CD4-positive, CD25-positive, alpha-beta regulatory T cell (primary cell): ENCODE results near the gene SLX4. TPM values are rescaled to one million over a fixed set of nuclear protein-coding genes. Genes with fewer than 3 reads are reported as not detected.

Experiments
- ATAC-seq, 2 donors: fragments of 150-1000 bp; cut with Tn5 transposase; one replicate each; pipeline ENCODE4 v1.10.0; 2021; ENCODE audit warnings: low read depth in 2 of 2, moderate number of reproducible peaks in 2 of 2, moderate library complexity in 1 of 2
- DNase-seq, 3 donors: peaks; one replicate each; pipeline versions ENCODE4 v3.0.0 to v3.0.0-alpha.2; 2012 to 2022; ENCODE audit warnings: mixed read lengths in 1 of 3
- H3K27ac ChIP-seq: one replicate; pipeline ENCODE4 v1.7.0; 2013; ENCODE audit warnings: mild to moderate bottlenecking, low read length; ENCODE audit not compliant: insufficient read depth, poor library complexity, severe bottlenecking
- H3K27me3 ChIP-seq: one replicate; pipeline ENCODE4 v1.7.0; 2013; ENCODE audit warnings: low read length; ENCODE audit not compliant: control insufficient read depth, insufficient read depth
- H3K36me3 ChIP-seq: one replicate; pipeline ENCODE4 v1.7.0; 2013; ENCODE audit warnings: mild to moderate bottlenecking, low read length, moderate library complexity; ENCODE audit not compliant: control insufficient read depth, insufficient read depth
- H3K4me1 ChIP-seq: 2 replicates; pipeline ENCODE4 v1.7.0; 2013; ENCODE audit warnings: mild to moderate bottlenecking, low read length; ENCODE audit not compliant: insufficient read depth, control insufficient read depth, poor library complexity, severe bottlenecking
- H3K4me3 ChIP-seq: one replicate; pipeline ENCODE4 v1.7.0; 2013; ENCODE audit warnings: low read depth, mild to moderate bottlenecking, low read length, moderate library complexity
- H3K9me3 ChIP-seq, 2 experiments: 1 replicate in 1 of 2; 2 replicates in 1 of 2; pipeline ENCODE4 v1.7.0; 2013; ENCODE audit warnings: low read length in 2 of 2, mild to moderate bottlenecking in 1 of 2, moderate library complexity in 1 of 2; ENCODE audit not compliant: control insufficient read depth in 2 of 2
- H3K27ac Mint-ChIP-seq, 3 donors: one replicate each; pipeline ENCODE4 v1.8.0; 2020 to 2022; ENCODE audit warnings: mild to moderate bottlenecking in 3 of 3, mixed read lengths in 3 of 3, moderate library complexity in 2 of 3
- H3K27me3 Mint-ChIP-seq: one replicate; pipeline ENCODE4 v1.8.0; 2022; ENCODE audit warnings: mild to moderate bottlenecking, mixed read lengths
- H3K36me3 Mint-ChIP-seq: one replicate; pipeline ENCODE4 v1.8.0; 2020; ENCODE audit warnings: mixed read lengths
- H3K4me1 Mint-ChIP-seq, 4 donors: one replicate each; pipeline ENCODE4 v1.8.0; 2020 to 2022; ENCODE audit warnings: mixed read lengths in 4 of 4, mild to moderate bottlenecking in 1 of 4
- H3K4me3 Mint-ChIP-seq, 4 donors: one replicate each; pipeline ENCODE4 v1.8.0; 2020 to 2022; ENCODE audit warnings: mild to moderate bottlenecking in 4 of 4, mixed read lengths in 4 of 4, moderate library complexity in 3 of 4
- H3K9me3 Mint-ChIP-seq, 7 donors: one replicate each; pipeline ENCODE4 v1.8.0; 2020 to 2022; ENCODE audit warnings: mixed read lengths in 7 of 7, mild to moderate bottlenecking in 3 of 7, moderate library complexity in 2 of 7
- polyA plus RNA-seq, 4 donors: library from polyadenylated mRNA; unstranded; fragments of 300-500 nt; fragmentation: Illumina TruSeq; gene quantifications; one replicate each; pipeline ENCODE4 v1.2.3, GENCODE V29; 2021
- total RNA-seq: library from RNA; stranded (reverse); gene quantifications from one replicate; pipeline ENCODE4 v1.2.3, GENCODE V29; 2022

SLX4 gene
- total and polyA plus RNA-seq, 5 donors from 2014 or later: 0.24 to 5.4 (median 0.46) TPM

- H3K27ac ChIP-seq: no peak overlapping the region
Measured at GRCh38 chr16:3549906-3550305, 61.5 kb downstream of the SLX4 start.

GRCh38 chr16:3548859-3549258, 62.5 kb downstream of the SLX4 start:
- Mint-ChIP-seq H3K4me3 (no peak overlapping the region), H3K9me3 (peaks cover 0 to 1% (median 0%) of the 10 kb centered on the region in 7 donors), H3K4me1 (peaks cover 0 to 11% (median 0%) of the 10 kb centered on the region in 4 donors), H3K27ac (no peak overlapping the region), H3K36me3 (peaks cover 50% of the 10 kb centered on the region), H3K27me3 (no peaks in the 10 kb centered on the region)
- no peaks in the 10 kb centered on the region for H3K9me3 ChIP-seq
- H3K36me3 ChIP-seq: peaks cover 82% of the 10 kb centered on the region
- H3K27me3 ChIP-seq: no peaks in the 10 kb centered on the region
- no peak for ATAC-seq
- no peak overlapping the region for H3K27ac ChIP-seq
- no peak for DNase-seq
- no peak overlapping the region for H3K4me3 ChIP-seq
- no peaks in the 10 kb centered on the region for H3K4me1 ChIP-seq

More at GRCh38 chr16:3549906-3550305, 61.5 kb downstream of the SLX4 start:
- Mint-ChIP-seq H3K27me3 (no peaks in the 10 kb centered on the region), H3K4me3 (no peak overlapping the region), H3K9me3 (peaks cover 0 to 1% (median 0%) of the 10 kb centered on the region in 7 donors), H3K4me1 (peaks cover 0 to 11% (median under 1%) of the 10 kb centered on the region in 4 donors), H3K36me3 (peaks cover 50% of the 10 kb centered on the region), H3K27ac (peak overlapping the region in 2 of 3 donors; percentile 46 to 69)
- H3K9me3 ChIP-seq: no peaks in the 10 kb centered on the region
- DNase-seq (no peak), ATAC-seq (no peak)
- H3K27me3 ChIP-seq: no peaks in the 10 kb centered on the region
- no peaks in the 10 kb centered on the region for H3K4me1 ChIP-seq
- H3K36me3 ChIP-seq: peaks cover 88% of the 10 kb centered on the region
- H3K4me3 ChIP-seq: no peak overlapping the region

GRCh38 chr16:3548445-3548844, 63.0 kb downstream of the SLX4 start:
- no peaks in the 10 kb centered on the region for H3K27me3 Mint-ChIP-seq
- H3K4me3 Mint-ChIP-seq: no peak overlapping the region
- Histone ChIP-seq H3K27ac (no peak overlapping the region), H3K27me3 (no peaks in the 10 kb centered on the region), H3K4me3 (no peak overlapping the region), H3K4me1 (no peaks in the 10 kb centered on the region), H3K9me3 (no peaks in the 10 kb centered on the region), H3K36me3 (peaks cover 82% of the 10 kb centered on the region)
- no peak overlapping the region for H3K27ac Mint-ChIP-seq
- H3K4me1 Mint-ChIP-seq: peaks cover 0 to 11% (median 0%) of the 10 kb centered on the region in 4 donors
- no peak for DNase-seq
- H3K9me3 Mint-ChIP-seq: peaks cover 0 to 1% (median 0%) of the 10 kb centered on the region in 7 donors
- H3K36me3 Mint-ChIP-seq: peaks cover 50% of the 10 kb centered on the region
- ATAC-seq: no peak

- peaks cover 82% of the 10 kb centered on the region for H3K36me3 ChIP-seq
- no peak overlapping the region for H3K4me3 ChIP-seq
- no peak for DNase-seq
- Mint-ChIP-seq H3K27me3 (no peaks in the 10 kb centered on the region), H3K27ac (no peak overlapping the region), H3K36me3 (peaks cover 43% of the 10 kb centered on the region), H3K4me3 (no peak overlapping the region), H3K4me1 (peaks cover 0 to 11% (median 0%) of the 10 kb centered on the region in 4 donors), H3K9me3 (peaks cover 0 to 1% (median 0%) of the 10 kb centered on the region in 7 donors)
- ATAC-seq: no peak
- no peaks in the 10 kb centered on the region for H3K9me3 ChIP-seq
- no peaks in the 10 kb centered on the region for H3K4me1 ChIP-seq
- no peaks in the 10 kb centered on the region for H3K27me3 ChIP-seq
- H3K27ac ChIP-seq: no peak overlapping the region
Measured at GRCh38 chr16:3546986-3547682, 64.3 kb downstream of the SLX4 start.

GRCh38 chr16:3542601-3543373, 68.6 kb downstream of the SLX4 start:
- no peak for ATAC-seq
- Histone ChIP-seq H3K4me3 (no peak overlapping the region), H3K36me3 (peaks cover 63% of the 10 kb centered on the region), H3K27me3 (no peaks in the 10 kb centered on the region), H3K27ac (no peak overlapping the region), H3K9me3 (no peaks in the 10 kb centered on the region), H3K4me1 (no peaks in the 10 kb centered on the region)
- peak overlapping the region in 1 of 3 donors; percentile 29 for H3K27ac Mint-ChIP-seq
- no peaks in the 10 kb centered on the region for H3K27me3 Mint-ChIP-seq
- DNase-seq: no peak
- peaks cover 0 to 1% (median 0%) of the 10 kb centered on the region in 7 donors for H3K9me3 Mint-ChIP-seq
- H3K36me3 Mint-ChIP-seq: peaks cover 18% of the 10 kb centered on the region
- H3K4me3 Mint-ChIP-seq: no peak overlapping the region
- H3K4me1 Mint-ChIP-seq: peaks cover 0 to 11% (median 0%) of the 10 kb centered on the region in 4 donors

- Histone ChIP-seq H3K27ac (no peak overlapping the region), H3K27me3 (no peaks in the 10 kb centered on the region), H3K9me3 (no peaks in the 10 kb centered on the region), H3K4me1 (no peaks in the 10 kb centered on the region), H3K4me3 (no peak overlapping the region), H3K36me3 (peaks cover 52% of the 10 kb centered on the region)
- Mint-ChIP-seq H3K9me3 (peaks cover 0 to 1% (median 0%) of the 10 kb centered on the region in 7 donors), H3K27me3 (no peaks in the 10 kb centered on the region), H3K36me3 (peaks cover 11% of the 10 kb centered on the region), H3K27ac (no peak overlapping the region), H3K4me3 (no peak overlapping the region), H3K4me1 (peaks cover 0 to 7% (median 0%) of the 10 kb centered on the region in 4 donors)
- ATAC-seq: no peak
- no peak for DNase-seq
Measured at GRCh38 chr16:3541527-3542155, 69.8 kb downstream of the SLX4 start.

GRCh38 chr16:3538222-3538621, 73.2 kb downstream of the SLX4 start:
- H3K27ac ChIP-seq: peak overlapping the region; percentile 3
- Mint-ChIP-seq H3K9me3 (no peaks in the 10 kb centered on the region), H3K27ac (peak overlapping the region in 1 of 3 donors; percentile 40), H3K4me3 (no peak overlapping the region), H3K27me3 (no peaks in the 10 kb centered on the region), H3K4me1 (peaks cover 0 to 13% (median 4%) of the 10 kb centered on the region in 4 donors), H3K36me3 (peaks cover 13% of the 10 kb centered on the region)
- H3K4me1 ChIP-seq: no peaks in the 10 kb centered on the region
- ATAC-seq: no peak
- peaks cover 39% of the 10 kb centered on the region for H3K36me3 ChIP-seq
- H3K27me3 ChIP-seq: no peaks in the 10 kb centered on the region
- no peaks in the 10 kb centered on the region for H3K9me3 ChIP-seq
- no peak for DNase-seq
- no peak overlapping the region for H3K4me3 ChIP-seq
